Body of pancreas (tissue), 4 donors: ENCODE data around the gene C3orf70.

ENCODE experiments used
- CTCF ChIP-seq, 7 experiments: fragments of 450-650 bp in 4 of 7; fragments of 200-600 bp in 3 of 7; sonication (generic) in 3 of 7; IDR thresholded peaks; one replicate each; pipeline ENCODE4 v1.5.1; 2016 to 2019; ENCODE audit warnings: antibody characterized with exemption in 7 of 7
- POLR2A ChIP-seq, 3 donors: fragments of 450-650 bp; IDR thresholded peaks; one replicate each; pipeline ENCODE4 v1.6.1; 2016; ENCODE audit warnings: antibody characterized with exemption in 3 of 3, mild to moderate bottlenecking in 2 of 3

- no peak for TF ChIP-seq CTCF (IDR thresholded peaks at IDR 0.05)
- no peak for TF ChIP-seq POLR2A (IDR thresholded peaks at IDR 0.05)
Measured at GRCh38 chr3:185081521-185081920, 71.3 kb downstream of the C3orf70 start.
